Measurements from ENCODE around the gene MORC2.

DNA sequence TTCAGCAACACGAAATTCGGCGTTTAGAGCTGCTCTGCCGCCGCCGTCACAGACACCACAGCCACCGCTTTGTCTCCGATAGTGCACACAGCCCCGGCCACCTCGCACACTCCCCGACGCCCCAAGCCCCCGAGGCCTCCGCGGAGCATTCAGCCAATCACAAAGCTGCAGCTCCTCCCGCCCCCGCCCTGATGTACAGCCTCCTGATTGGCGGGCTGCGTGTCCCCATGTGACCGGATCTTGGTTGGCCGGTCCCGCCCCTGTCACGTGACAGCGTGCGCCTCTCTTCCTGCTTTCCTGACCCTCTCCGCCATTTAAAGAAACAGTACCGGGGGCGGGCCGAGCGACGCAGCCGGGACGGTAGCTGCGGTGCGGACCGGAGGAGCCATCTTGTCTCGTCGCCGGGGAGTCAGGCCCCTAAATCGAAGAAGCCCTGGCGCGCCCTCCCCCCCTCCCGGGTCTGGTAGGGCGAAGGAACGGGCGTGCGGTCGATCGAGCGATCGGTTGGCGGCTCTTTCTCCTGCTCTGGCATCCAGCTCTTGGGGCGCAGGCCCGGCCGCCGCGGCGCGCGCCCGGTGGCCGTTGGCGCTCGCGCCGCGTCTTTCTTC is 454 bp upstream of the MORC2 start, which contains the start of gene TUG1:
- TF ChIP-seq CTCF (conservative IDR thresholded peaks at IDR 0.05; ENCODE audit: low read length), result no peak
- no peak for TF ChIP-seq EZH2phosphoT487 (IDR thresholded peaks at IDR 0.05; ENCODE audit: borderline replicate concordance, low read depth, low read length)
